Measurements from ENCODE around the gene PAX8. TPM values are rescaled to one million over a fixed set of nuclear protein-coding genes. Genes with fewer than 3 reads are reported as not detected.

Gene PAX8
- total RNA-seq, 1 experiment from 2014 or later = 0.15 TPM

DNA sequence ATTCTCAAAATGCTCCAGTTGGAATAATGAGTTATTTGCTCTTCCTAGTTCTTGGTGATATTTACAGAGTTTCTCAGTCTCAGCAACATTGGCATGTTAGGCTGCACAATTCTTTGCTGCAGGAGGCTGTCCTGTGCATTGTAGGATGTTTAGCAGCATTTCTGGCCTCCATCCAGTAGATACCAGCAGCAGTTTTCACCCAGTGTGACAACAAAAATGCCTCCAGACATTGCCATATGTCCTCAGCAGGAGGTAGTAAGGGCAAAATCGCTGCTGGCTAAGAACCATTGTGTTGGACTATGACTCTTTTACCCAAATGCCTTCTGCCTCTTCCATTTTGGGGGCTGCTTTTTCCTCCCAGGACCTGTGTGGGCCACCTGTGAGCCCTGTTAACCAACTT lies 50.4 kb downstream of the PAX8 start:
- Histone ChIP-seq H3K27me3 (ENCODE audit: control insufficient read depth, insufficient read depth, low read length) (no peaks in the 10 kb centered on the region), H3K36me3 (ENCODE audit: control insufficient read depth, insufficient read depth, low read length) (no peaks in the 10 kb centered on the region), H3K27ac (ENCODE audit: low read length) (no peak overlapping the region), H3K4me1 (ENCODE audit: control insufficient read depth, insufficient read depth, low read length) (peaks cover 3% of the 10 kb centered on the region; the same call in 1 of the 2 replicates), H3K9me3 (ENCODE audit: control insufficient read depth, insufficient read depth, low read depth, low read length) (no peaks in the 10 kb centered on the region), H3K4me3 (ENCODE audit: low read depth in 2 of 2, low read length in 2 of 2) (no peak overlapping the region)
- TF ChIP-seq CTCF (IDR thresholded peaks at IDR 0.05) (no peak), REST (IDR thresholded peaks at IDR 0.05; ENCODE audit: insufficient read depth in 1 of 2, low read depth in 2 of 2, low read length in 1 of 2) (no peak), POLR2AphosphoS5 (IDR thresholded peaks at IDR 0.05; ENCODE audit: low read depth, low read length) (no peak), SIN3A (IDR thresholded peaks at IDR 0.05; ENCODE audit: borderline replicate concordance, insufficient read depth, low read depth, low read length) (no peak), TCF7L2 (IDR thresholded peaks at IDR 0.05; ENCODE audit: low read depth, low read length) (no peak)
- intact Hi-C loops (cut with micrococcal nuclease; ENCODE audit: unreplicated experiment) (no loop called here), in situ Hi-C loops (cut with HindIII; ENCODE audit: low pct_unique_long_range_greater_than_20kb, low sequenced_read_pairs) (no loop called here)
- ATAC-seq (no peak), DNase-seq (ENCODE audit: low read depth, low spot score) (no peak)
- no TSS peak for BruUV-seq (replicated peaks)
- ChIA-PET POLR2A (no interaction called here), CTCF (no interaction called here)

GRCh38 chr2:113227698-113228097 lies 51.0 kb downstream of the PAX8 start:
- DNase-seq (ENCODE audit: low read depth, low spot score) (no peak), ATAC-seq (no peak)
- no peaks in the 10 kb centered on the region for H3K36me3 ChIP-seq (ENCODE audit: control insufficient read depth, insufficient read depth, low read length)
- CTCF ChIA-PET = no interaction called here
- no peaks in the 10 kb centered on the region for H3K9me3 ChIP-seq (ENCODE audit: control insufficient read depth, insufficient read depth, low read depth, low read length)
- no TSS peak for BruUV-seq (replicated peaks)
- no peak for TF ChIP-seq SIN3A (IDR thresholded peaks at IDR 0.05; ENCODE audit: borderline replicate concordance, insufficient read depth, low read depth, low read length)
- no peak for TF ChIP-seq TCF7L2 (IDR thresholded peaks at IDR 0.05; ENCODE audit: low read depth, low read length)
- TF ChIP-seq CTCF (IDR thresholded peaks at IDR 0.05) = no peak
- no peak for TF ChIP-seq REST (IDR thresholded peaks at IDR 0.05; ENCODE audit: insufficient read depth in 1 of 2, low read depth in 2 of 2, low read length in 1 of 2)
- no peak for TF ChIP-seq POLR2AphosphoS5 (IDR thresholded peaks at IDR 0.05; ENCODE audit: low read depth, low read length)
- intact Hi-C loops (cut with micrococcal nuclease; ENCODE audit: unreplicated experiment) (no loop called here), in situ Hi-C loops (cut with HindIII; ENCODE audit: low pct_unique_long_range_greater_than_20kb, low sequenced_read_pairs) (no loop called here)
- H3K27me3 ChIP-seq (ENCODE audit: control insufficient read depth, insufficient read depth, low read length) = no peaks in the 10 kb centered on the region
- H3K27ac ChIP-seq (ENCODE audit: low read length) = no peak overlapping the region
- no peak overlapping the region for H3K4me3 ChIP-seq (ENCODE audit: low read depth in 2 of 2, low read length in 2 of 2)
- H3K4me1 ChIP-seq (ENCODE audit: control insufficient read depth, insufficient read depth, low read length) = peaks cover 3% of the 10 kb centered on the region; the same call in 1 of the 2 replicates
- POLR2A ChIA-PET = no interaction called here

All from Panc1 (cell line).